OCI-LY7 (cell line): Measurements from ENCODE around the gene RPL28. TPM values are rescaled to one million over a fixed set of nuclear protein-coding genes. Genes with fewer than 3 reads are reported as not detected.

Experiments used
- BruUV-seq: library from RNA; stranded (reverse); fragments of 400-500 nt; replicated peaks from 2 replicates; lab custom pipeline; 2021; lab: Mats Ljungman, UMichigan
- CTCF ChIA-PET: fragments of 300-600 bp; sonication (Branson Sonifier 250); formaldehyde crosslinking; loops from one replicate; lab custom pipeline; 2022; ENCODE audit warnings: antibody characterized with exemption; ENCODE audit not compliant: unreplicated experiment; lab: Charles Lee
- POLR2A ChIA-PET: fragments of 300-600 bp; sonication (Branson Sonifier 250); formaldehyde crosslinking; loops from one replicate; lab custom pipeline; 2022; ENCODE audit warnings: antibody characterized with exemption; lab: Charles Lee
- DNase-seq: peaks from one replicate; pipeline ENCODE4 v3.0.0-alpha.2; 2015; ENCODE audit warnings: low spot score
- H2AFZ ChIP-seq: fragments of 200-600 bp; sonication (generic), shearing (Covaris generic); 2 replicates; pipeline ENCODE4 v1.6.1; 2014; ENCODE audit warnings: mild to moderate bottlenecking, antibody characterized with exemption, low read length, moderate library complexity
- H3K27ac ChIP-seq: fragments of 200-600 bp; sonication (generic); 2 replicates; pipeline ENCODE4 v1.5.1; 2014; ENCODE audit warnings: mixed run types, low read depth, mild to moderate bottlenecking, moderate library complexity, low read length, inconsistent platforms; ENCODE audit not compliant: poor library complexity, severe bottlenecking
- H3K36me3 ChIP-seq: fragments of 200-600 bp; sonication (generic); 2 replicates; pipeline ENCODE4 v1.6.1; 2014; ENCODE audit warnings: mild to moderate bottlenecking, antibody characterized with exemption, low read length, moderate library complexity, mixed read lengths; ENCODE audit not compliant: insufficient read depth
- H3K4me1 ChIP-seq: fragments of 200-600 bp; sonication (generic); 2 replicates; pipeline ENCODE4 v1.5.1; 2014; ENCODE audit warnings: mild to moderate bottlenecking, low read length; ENCODE audit not compliant: insufficient read depth, poor library complexity, severe bottlenecking
- H3K4me2 ChIP-seq: fragments of 200-600 bp; sonication (generic); 2 replicates; pipeline ENCODE4 v1.6.1; 2014; ENCODE audit warnings: mild to moderate bottlenecking, low read length
- H3K4me3 ChIP-seq: fragments of 200-600 bp; sonication (generic); 2 replicates; pipeline ENCODE4 v1.5.1; 2014; ENCODE audit warnings: mild to moderate bottlenecking, low read depth, low read length; ENCODE audit not compliant: poor library complexity, severe bottlenecking
- H3K79me2 ChIP-seq: fragments of 200-600 bp; sonication (generic); 2 replicates; pipeline ENCODE4 v1.6.1; 2016; ENCODE audit warnings: low read depth, mild to moderate bottlenecking, low read length, moderate library complexity, mixed read lengths; ENCODE audit not compliant: insufficient read depth
- H3K9me2 ChIP-seq: fragments of 200-600 bp; sonication (generic); 2 replicates; pipeline ENCODE4 v1.6.1; 2016; ENCODE audit warnings: mild to moderate bottlenecking, low read length, mixed read lengths; ENCODE audit not compliant: insufficient read depth
- H3K9me3 ChIP-seq: fragments of 200-600 bp; sonication (generic); 2 replicates; pipeline ENCODE4 v1.6.1; 2014; ENCODE audit warnings: mild to moderate bottlenecking, mixed run types, low read length, mixed read lengths
- H4K20me1 ChIP-seq: fragments of 200-600 bp; sonication (generic); 2 replicates; pipeline ENCODE4 v1.6.1; 2014; ENCODE audit warnings: mild to moderate bottlenecking, antibody characterized with exemption, low read length, moderate library complexity, mixed read lengths; ENCODE audit not compliant: insufficient read depth
- EZH2phosphoT487 ChIP-seq: fragments of 200-600 bp; sonication (generic); IDR thresholded peaks from 2 replicates; pipeline ENCODE4 v1.6.1; 2018; ENCODE audit warnings: low read depth, borderline replicate concordance, mild to moderate bottlenecking, mixed run types, antibody characterized with exemption, low read length, moderate library complexity, mixed read lengths
- intact Hi-C: fragments of 100-400 bp; cut with micrococcal nuclease; formaldehyde crosslinking; loops from one replicate; pipeline ENCODE4 v1.10.0; 2022; ENCODE audit not compliant: unreplicated experiment
- total RNA-seq, 2 experiments: library from RNA; depleted of rRNA in 1 of 2; stranded (reverse); fragments of >200 nt in 1 of 2; shearing (Covaris generic) in 1 of 2; gene quantifications; 2 replicates each; pipeline ENCODE4 v1.2.3, GENCODE V29; 2014 to 2022
- TF ChIP-seq, protein P1 (sequence below): fragments of 200-600 bp; sonication (generic); conservative IDR thresholded peaks from 2 replicates; pipeline ENCODE4 v1.5.1; 2014; ENCODE audit warnings: mild to moderate bottlenecking, antibody characterized with exemption, low read length, moderate library complexity, mixed read lengths

RPL28 gene
- total RNA-seq, 2 experiments from 2014 or later = 872 to 2,656 TPM

DNA sequence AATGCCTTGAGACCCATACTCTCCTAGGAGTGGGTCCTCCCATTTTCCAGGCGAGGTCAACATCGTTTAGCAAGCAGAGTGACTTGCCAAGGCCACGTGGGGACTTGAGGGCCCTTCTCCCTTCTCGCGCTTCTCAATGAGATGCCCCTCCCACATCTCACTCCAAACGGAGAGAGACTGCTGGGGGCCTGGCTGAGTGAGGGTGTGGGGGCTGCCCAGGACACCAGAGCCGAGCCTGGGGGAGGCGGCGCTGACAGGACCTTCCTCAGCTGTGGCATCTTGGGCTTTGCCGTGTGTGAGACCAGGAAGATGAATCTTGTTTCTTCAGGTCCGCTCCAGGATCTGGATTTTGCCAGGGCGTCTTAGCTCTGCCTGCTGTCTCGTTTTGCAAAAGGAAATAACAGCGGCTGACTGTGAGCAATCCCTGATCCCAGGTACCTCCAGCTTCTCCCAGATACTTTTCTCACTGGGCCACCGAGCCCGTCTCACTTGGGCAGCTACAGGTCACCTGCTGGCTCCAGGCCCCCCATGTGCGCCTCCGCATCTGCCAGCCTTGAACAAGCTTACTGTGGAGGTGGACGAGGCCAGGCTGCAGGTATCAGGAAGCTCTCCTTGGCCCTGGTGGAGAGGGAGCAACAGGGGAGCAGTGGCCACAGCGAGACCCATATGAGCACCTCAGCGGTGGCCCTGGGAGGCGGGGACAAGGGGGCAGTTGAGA lies 37.3 kb upstream of the RPL28 start:
- no peak for DNase-seq
- intact Hi-C loops = no loop called here
- no peak overlapping the region for H3K4me2 ChIP-seq
- H3K36me3 ChIP-seq = no peaks in the 10 kb centered on the region
- H2AFZ ChIP-seq = no peak overlapping the region
- H3K27ac ChIP-seq = no peak overlapping the region
- H3K9me2 ChIP-seq = no peaks in the 10 kb centered on the region
- H3K79me2 ChIP-seq = no peaks in the 10 kb centered on the region
- H3K4me3 ChIP-seq = no peak overlapping the region
- H3K9me3 ChIP-seq = no peaks in the 10 kb centered on the region
- ChIA-PET CTCF (no interaction called here), POLR2A (interaction anchor here (0.6 to 0.7 kb wide), 2 partner anchors 259 to 507 kb away, joined by 4 to 5 read pairs; no protein-coding TSS in a partner anchor)
- H3K4me1 ChIP-seq = peaks cover 3% of the 10 kb centered on the region
- no TSS peak for BruUV-seq
- H4K20me1 ChIP-seq = no peaks in the 10 kb centered on the region
- TF ChIP-seq, protein P1, sequence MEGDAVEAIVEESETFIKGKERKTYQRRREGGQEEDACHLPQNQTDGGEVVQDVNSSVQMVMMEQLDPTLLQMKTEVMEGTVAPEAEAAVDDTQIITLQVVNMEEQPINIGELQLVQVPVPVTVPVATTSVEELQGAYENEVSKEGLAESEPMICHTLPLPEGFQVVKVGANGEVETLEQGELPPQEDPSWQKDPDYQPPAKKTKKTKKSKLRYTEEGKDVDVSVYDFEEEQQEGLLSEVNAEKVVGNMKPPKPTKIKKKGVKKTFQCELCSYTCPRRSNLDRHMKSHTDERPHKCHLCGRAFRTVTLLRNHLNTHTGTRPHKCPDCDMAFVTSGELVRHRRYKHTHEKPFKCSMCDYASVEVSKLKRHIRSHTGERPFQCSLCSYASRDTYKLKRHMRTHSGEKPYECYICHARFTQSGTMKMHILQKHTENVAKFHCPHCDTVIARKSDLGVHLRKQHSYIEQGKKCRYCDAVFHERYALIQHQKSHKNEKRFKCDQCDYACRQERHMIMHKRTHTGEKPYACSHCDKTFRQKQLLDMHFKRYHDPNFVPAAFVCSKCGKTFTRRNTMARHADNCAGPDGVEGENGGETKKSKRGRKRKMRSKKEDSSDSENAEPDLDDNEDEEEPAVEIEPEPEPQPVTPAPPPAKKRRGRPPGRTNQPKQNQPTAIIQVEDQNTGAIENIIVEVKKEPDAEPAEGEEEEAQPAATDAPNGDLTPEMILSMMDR = no peak
- no peak for TF ChIP-seq EZH2phosphoT487

DNA sequence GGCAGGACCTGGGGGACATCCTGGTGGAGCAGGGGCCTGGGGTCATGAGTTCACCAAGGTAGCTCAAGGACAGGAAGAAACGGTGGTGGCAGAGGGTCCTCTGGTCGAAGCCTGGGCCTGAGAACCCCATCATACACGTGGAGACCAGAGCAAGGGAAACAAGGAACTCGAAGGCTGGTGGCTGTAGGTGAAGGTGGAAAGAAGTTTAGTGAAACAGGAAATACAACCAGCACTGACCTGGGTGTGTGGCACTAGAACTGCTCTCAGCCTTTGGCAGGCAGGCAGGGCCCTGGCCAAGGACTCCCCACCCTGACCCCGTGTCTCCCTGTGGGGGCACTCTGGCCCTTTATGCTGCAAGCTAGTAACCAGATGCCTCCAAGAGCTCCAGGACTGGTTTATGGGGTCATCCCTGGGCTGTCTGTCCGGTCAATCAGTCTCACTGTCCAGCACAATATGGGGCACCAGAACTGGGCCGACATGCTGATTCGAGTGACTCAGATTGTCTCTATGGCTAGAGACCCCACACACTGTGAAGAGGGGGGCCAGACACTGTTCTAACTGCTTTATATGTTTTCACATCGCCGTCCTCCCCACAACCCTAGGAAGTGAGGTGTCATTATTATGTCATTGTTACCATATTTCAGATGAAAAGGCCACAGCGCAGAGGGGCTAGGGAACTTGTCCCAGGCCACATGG lies 35.0 kb upstream of the RPL28 start:
- CTCF ChIA-PET = interaction anchor here (0.5 to 0.7 kb wide), 2 partner anchors 48 to 49 kb away, joined by 3 to 4 read pairs; no protein-coding TSS in a partner anchor

More for the DNA sequence above, 35.0 kb upstream of the RPL28 start:
- no peaks in the 10 kb centered on the region for H4K20me1 ChIP-seq
- H2AFZ ChIP-seq = no peak overlapping the region
- DNase-seq = no peak
- H3K79me2 ChIP-seq = no peaks in the 10 kb centered on the region
- H3K9me2 ChIP-seq = no peaks in the 10 kb centered on the region
- H3K36me3 ChIP-seq = no peaks in the 10 kb centered on the region
- H3K9me3 ChIP-seq = no peaks in the 10 kb centered on the region
- H3K4me3 ChIP-seq = no peak overlapping the region
- POLR2A ChIA-PET = no interaction called here
- H3K4me2 ChIP-seq = no peak overlapping the region
- H3K27ac ChIP-seq = no peak overlapping the region
- intact Hi-C loops = no loop called here
- TF ChIP-seq, protein P1 = no peak
- TF ChIP-seq EZH2phosphoT487 = no peak
- BruUV-seq = no TSS peak
- peaks cover 12% of the 10 kb centered on the region for H3K4me1 ChIP-seq
